ENCODE measurements around the gene OCEL1.
A peak's percentile ranks its signal among the peaks of the same experiment; 100 is the strongest.
"Not testable (repeated sequence)": the region's sequence is repeated elsewhere in the genome, so short reads cannot be mapped to it uniquely, and the experiment has no call there.

OCEL1 gene, protein sequence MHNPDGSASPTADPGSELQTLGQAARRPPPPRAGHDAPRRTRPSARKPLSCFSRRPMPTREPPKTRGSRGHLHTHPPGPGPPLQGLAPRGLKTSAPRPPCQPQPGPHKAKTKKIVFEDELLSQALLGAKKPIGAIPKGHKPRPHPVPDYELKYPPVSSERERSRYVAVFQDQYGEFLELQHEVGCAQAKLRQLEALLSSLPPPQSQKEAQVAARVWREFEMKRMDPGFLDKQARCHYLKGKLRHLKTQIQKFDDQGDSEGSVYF

DNA sequence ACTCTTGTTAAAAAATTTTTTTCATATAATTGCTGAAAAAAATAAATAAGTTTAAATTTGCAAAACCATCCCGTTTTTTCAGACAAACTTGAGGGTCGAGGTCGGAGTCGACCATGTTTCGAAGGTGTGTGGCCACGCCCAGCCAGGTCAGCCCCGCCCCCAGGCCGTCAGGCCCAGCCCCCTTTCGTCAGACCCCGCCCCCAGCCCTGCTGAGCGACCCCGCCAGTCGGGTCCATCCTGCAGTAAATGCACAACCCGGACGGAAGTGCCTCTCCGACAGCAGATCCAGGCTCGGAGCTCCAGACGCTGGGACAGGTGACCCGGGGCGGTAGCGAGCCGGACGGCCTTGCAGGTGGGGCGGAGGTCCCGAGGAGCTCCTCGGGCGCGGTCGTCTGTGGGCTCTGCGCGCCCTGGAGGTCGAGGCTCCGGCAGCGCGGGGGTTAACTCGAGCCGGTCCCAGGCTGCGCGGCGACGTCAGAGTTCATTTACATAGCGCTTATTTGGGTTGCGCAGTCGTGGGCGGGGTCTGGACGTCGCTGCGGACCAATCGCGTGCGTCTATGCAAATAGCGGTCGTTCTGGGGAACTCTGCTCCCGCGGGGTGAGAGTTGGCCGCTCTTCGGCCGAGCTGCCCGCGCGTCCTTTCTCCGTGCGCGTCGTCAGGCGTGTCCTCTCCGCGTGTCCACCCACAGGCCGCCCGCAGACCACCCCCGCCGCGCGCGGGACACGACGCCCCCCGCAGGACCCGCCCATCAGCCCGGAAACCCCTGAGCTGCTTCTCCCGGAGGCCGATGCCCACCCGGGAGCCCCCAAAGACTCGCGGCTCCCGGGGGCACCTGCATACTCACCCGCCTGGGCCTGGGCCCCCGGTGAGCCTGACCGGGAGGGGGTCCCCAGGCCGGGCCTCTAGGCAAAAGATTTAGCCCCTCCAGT is at the start of gene OCEL1:
Gene OCEL1, plus strand, starts transcription at position 225 of the 932 bp plus-strand sequence. Its CDS starts 22 bp downstream, at position 247.
- peak; percentile 91 to 98 (median 97) for DNase-seq

GRCh38 chr19:17178291-17178690 is 47.7 kb upstream of the OCEL1 start:
- DNase-seq = no peak

GRCh38 chr19:17180997-17181702 is 44.9 kb upstream of the OCEL1 start:
- DNase-seq = no peak

DNA sequence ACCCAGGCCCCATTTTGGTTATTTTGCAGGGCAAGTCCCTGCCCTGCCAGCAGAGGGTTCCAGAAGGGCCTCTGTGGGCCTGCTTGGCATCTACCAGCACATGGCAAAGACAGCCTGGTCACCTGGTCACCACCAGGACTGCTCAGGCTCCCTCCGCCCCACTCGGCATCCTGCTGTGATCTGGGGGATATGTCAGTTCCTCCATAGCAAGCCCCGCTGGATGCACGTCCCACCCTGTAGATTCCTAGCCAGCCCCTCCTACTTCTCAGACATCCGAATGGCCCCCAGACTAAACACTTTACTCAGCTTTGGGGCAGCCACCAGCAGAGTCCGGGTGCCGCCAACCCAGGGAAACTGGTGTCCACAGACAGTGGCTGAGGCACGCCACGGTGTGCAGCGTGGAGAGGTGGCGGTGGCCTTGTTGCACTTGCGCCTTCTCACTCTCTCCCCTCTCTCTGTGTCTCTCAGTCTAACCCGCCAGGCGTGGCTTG is 42.7 kb upstream of the OCEL1 start:
- no peak for DNase-seq

DNA sequence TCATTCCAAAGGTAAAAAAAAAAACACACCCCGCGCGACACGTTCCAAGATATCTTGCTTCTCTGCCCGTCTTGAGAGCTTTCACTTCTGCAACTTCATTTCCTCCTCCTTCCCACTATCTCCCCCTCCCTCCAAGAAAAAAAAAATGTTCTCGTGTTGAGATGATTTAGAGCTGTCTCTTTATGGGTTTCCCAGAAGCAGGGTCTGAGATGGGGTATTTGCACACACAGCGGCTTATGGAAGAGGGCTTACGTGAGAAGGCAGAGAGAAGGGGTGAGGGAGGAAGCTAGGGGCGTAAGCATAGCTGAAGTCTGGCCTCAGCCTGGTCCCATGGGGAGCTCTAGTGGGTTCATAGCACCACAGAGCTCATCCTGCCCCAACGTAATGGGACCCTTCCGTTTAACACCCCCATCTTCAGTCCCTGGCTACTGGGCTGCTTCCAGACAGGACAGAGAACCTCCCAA is 42.1 kb upstream of the OCEL1 start:
- DNase-seq = no peak

DNA sequence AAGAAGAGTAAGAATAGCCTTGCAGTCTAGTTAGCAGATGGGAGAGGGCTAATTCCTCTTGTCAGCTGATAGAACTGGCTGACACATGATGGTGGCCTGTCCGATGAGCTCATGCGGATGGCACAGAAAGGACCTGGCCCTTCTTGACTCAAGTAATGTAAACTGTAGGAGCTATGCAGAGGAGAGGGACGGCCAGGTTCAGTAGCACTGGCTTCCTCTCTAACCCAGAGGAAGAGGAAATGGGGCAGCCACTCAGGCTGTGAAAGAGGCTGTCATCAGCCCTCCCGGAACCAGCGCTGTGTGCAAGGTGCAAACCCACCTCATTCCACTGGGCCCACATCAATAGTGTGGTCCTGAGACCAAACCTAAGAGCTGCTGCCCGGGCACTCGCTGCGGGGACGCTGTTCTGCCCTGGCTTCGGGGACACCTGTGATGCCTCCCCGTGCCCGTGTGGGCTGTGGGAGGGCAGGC is 41.6 kb upstream of the OCEL1 start:
- no peak for DNase-seq

- no peak for DNase-seq
These were observed 40.4 kb upstream of the OCEL1 start for GRCh38 chr19:17185590-17185989.

GRCh38 chr19:17191736-17192135 is 34.3 kb upstream of the OCEL1 start:
- DNase-seq = not testable (repeated sequence)

- no peak for DNase-seq
These were observed 33.3 kb upstream of the OCEL1 start for GRCh38 chr19:17192751-17193150.

GRCh38 chr19:17194608-17195007 is 31.4 kb upstream of the OCEL1 start:
- DNase-seq = no peak

DNA sequence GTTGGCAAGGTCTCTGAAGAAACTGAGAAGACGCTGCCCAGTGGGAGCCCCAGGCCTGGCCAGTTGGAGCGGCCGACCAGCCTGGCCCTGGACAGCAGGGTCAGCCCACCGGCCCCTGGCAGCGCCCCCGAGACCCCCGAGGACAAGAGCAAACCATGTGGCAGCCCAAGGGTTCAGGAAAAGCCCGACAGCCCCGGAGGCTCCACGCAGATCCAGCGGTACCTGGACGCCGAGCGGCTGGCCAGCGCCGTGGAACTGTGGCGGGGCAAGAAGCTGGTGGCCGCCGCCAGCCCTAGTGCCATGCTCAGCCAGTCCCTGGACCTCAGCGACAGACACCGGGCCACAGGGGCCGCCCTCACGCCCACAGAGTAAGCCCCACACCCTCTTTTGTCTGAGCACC is 30.9 kb upstream of the OCEL1 start:
- DNase-seq = no peak

DNA sequence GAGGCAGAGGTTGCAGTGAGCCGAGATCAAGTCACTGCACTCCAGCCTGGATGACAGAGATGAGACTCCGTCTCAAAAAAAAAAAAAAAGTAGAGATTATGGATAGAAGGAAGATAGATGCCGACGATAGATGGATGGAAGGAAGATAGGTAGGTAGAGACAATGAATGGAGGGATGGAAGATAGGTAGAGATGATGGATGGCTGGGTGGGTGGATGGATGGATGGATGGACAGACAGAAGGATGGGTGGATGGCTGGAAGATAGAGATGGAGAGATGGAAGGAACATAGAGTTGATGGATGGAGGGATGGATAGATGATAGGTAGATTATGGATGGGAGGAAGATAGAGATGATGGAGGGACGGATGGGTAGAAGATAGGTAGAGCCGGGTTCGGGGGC is 29.4 kb upstream of the OCEL1 start:
- DNase-seq = no peak

DNA sequence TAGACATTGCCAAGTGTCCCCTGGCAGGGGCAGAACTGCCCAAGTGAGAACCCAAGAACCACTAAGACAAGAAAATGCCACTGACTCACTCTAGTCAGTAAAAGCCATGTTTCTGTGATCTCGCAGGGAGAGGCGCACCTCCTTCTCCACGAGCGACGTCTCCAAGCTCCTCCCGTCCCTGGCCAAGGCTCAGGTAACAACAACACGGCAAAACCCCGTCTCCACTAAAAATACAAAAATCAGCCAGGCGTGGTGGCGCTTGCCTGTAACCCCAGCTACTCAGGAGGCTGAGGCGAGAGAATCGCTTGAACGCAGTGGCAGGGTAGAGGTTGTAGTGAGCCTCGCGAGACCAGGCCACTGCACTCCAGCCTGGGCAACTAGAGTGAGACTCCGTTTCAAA is 28.4 kb upstream of the OCEL1 start:
- no peak for DNase-seq

GRCh38 chr19:17200408-17201079 is 25.5 kb upstream of the OCEL1 start:
- DNase-seq = no peak

DNA sequence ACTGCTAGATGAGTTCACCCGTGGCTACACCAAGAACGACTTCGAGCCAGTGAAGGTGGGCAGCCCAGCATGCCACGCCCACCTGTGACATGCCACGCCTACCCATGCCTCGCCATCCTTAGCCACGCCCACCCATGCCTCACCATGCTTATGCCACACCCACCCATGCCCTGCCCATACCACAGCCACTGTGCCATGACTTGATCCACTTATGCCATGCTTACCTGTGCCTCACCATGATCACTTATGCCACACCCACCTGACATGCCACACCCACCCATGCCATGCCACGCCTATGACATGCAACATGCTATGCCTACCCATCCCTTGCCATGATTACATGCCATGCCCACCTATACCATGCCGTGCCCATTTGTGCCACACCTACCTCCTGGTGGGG is 23.8 kb upstream of the OCEL1 start:
- DNase-seq = no peak

DNA sequence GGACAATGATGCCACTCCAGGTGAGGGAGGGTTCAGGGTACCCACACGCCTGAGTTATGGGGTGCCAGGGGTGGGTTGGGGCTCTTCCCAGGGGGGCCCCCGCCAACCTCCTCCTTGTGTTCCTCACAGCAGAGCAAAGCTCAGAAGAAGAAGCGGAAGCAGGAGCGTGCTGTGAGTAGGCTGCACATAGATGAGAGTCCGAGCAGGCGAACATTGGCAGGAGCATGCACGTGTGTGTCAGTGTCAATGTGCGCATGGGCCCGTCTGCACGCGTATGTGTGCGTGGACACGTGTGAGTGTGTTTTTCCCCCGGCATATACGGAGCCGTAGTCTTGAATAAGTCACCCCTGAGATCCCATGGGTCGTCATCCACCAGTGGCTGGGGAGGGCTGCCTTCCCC is 23.3 kb upstream of the OCEL1 start:
- DNase-seq = no peak

DNA sequence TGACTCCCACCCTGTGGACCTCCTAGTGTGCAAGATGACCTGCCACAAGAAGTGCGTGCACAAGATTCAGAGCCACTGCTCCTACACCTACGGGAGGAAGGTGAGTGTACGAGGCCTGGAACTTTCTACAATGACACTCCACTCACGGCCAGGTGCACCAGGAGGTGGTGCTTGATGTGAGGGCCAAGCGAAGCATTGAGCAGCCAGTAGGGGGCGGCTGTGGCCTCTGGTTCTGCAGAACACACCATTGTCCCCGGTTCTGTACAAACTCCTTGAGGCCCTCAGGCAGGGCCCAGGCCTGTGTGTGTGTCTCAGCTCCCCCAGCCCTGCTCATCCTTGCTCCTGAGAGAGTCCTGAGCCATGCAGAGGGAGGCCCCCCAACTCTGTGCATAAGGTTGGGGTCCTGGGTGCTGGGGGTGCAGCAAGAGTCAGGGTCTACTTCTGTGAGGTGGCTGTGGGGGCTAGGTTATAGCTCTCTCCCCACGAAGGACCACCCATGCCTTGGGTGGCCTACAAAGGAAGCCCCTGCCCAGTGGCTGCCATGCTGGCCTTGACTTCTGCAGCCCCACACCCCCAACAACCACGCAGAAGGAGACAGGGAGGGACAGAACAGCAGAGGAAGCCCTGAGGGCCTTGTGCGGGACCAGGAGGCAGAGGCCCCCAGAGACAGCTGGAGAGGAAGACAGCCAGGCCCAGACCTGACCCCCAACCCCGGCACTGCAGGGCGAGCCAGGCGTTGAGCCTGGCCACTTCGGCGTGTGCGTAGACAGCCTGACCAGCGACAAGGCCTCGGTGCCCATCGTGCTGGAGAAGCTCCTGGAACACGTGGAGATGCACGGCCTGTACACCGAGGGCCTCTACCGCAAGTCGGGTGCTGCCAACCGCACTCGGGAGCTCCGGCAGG is 20.5 kb upstream of the OCEL1 start:
- DNase-seq = peak; percentile 16 to 47 (median 21)

DNA sequence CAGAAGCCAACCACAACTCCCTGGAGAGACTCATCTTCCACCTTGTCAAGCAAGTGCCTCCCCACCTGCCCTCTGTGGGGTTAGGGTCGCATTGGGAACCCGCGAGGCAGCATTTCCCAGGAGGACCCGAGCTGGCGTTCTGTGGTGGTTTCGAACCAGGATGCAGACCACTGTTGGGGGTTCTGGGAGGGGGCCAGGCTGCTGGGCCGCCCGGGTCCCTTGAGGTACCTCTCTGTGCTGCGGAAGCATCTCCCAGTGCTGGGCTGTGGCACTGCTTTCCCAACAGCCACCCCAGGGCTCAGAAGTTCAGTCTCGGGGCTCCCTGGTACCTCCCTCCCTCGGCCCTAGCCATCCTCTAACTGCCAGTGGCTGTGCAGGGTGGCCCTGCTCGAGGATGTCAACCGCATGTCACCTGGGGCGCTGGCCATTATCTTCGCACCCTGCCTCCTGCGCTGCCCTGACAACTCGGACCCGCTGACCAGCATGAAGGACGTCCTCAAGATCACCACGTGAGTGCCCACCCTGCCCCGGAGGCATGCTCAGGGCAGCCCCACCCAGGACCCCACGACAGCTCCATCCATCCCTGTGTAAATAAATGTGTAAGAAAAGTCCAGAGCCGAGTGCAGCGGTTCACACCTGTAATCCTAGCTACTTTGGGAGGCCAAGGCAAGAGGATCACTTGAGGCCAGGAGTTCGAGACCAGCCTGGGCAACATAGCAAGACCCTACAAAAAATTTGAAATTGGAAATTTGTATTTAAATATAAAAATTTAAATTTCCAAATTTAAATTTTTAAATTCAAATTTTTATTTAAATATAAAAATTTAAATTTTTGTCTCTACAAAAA is 19.1 kb upstream of the OCEL1 start:
- no peak for DNase-seq

- peak in 1 of 3 experiments; percentile 12 for DNase-seq
These were observed 16.6 kb upstream of the OCEL1 start for GRCh38 chr19:17209126-17210036.

Data from NCI-H1417 (cell line).